SH-SY5Y (cell line): ENCODE measurements around the gene NPR3.

Source experiments
- GATA2 ChIP-seq: IDR thresholded peaks from 2 replicates; pipeline ENCODE4 v1.6.1; 2011; ENCODE audit warnings: mild to moderate bottlenecking, low read depth, low read length
- GATA3 ChIP-seq: IDR thresholded peaks from 2 replicates; pipeline ENCODE4 v1.6.1; 2011; ENCODE audit warnings: low read depth, mild to moderate bottlenecking, low read length, moderate library complexity

Gene NPR3

GRCh38 chr5:32703957-32704356, 7.2 kb upstream of the NPR3 start:
- TF ChIP-seq GATA3 (no peak), GATA2 (no peak)

GRCh38 chr5:32707418-32707997, 3.6 kb upstream of the NPR3 start:
- TF ChIP-seq GATA2 (no peak), GATA3 (no peak)

- TF ChIP-seq GATA2 (no peak), GATA3 (no peak)
Observed at GRCh38 chr5:32708949-32709348, 2.2 kb upstream of the NPR3 start.

DNA sequence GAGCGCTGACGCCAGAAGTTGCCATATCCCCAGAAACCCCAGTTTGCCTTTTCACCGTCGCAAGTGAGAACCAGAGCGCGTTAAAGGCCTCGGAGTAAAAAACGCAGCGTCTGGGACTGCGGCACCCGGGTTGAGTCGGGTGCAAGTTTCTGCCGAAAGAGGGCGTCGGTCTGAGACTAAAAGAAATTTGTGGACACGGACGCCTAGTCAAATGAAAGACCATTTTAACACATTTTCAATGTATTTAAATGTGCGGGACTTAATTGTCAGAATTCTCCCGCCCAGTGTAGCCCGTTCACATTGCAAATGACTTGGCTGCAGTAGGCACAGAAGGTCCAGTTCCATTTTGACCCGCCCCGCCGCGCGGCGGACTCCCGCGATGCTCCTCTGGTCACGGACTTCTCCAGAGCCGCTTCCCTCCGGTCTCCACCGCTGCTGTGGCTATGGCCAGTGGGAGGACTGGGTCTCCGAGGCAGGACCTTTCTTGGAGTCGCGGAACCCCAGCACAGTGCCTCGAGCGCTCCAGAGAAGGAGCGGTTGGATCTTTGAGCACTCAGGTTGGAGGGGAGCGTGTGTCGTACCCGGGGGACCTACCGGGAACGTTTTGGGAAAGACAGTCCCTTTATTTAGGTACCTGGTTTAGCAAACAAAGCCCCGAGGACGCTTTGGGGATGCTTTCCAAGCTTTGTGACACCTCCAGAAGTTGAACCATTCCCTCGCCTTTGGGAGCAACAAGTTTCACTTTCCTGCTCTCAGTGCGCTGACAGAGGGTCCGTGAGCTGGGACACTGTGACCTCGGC, 1.2 kb upstream of the NPR3 start:
- TF ChIP-seq GATA2 (no peak), GATA3 (no peak)

DNA sequence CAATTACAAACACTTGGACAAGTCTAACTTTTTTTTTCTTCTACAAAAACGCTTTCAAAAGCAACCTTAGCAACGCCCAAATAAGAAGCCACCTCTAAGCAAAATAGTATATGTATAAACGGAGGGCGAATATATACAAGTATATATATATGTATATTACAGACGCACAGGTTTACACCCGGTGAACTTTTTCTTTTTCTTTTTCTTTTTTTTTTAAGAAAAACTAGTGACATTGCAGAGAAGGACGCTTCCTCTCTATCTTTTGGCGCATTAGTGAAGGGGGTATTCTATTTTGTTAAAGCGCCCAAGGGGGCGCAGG, 200 bp downstream of the NPR3 start:
- TF ChIP-seq GATA2: no peak
- TF ChIP-seq GATA3: no peak

- no peak for TF ChIP-seq GATA3
- TF ChIP-seq GATA2: no peak
Observed at GRCh38 chr5:32711681-32712480, 760 bp downstream of the NPR3 start.

DNA sequence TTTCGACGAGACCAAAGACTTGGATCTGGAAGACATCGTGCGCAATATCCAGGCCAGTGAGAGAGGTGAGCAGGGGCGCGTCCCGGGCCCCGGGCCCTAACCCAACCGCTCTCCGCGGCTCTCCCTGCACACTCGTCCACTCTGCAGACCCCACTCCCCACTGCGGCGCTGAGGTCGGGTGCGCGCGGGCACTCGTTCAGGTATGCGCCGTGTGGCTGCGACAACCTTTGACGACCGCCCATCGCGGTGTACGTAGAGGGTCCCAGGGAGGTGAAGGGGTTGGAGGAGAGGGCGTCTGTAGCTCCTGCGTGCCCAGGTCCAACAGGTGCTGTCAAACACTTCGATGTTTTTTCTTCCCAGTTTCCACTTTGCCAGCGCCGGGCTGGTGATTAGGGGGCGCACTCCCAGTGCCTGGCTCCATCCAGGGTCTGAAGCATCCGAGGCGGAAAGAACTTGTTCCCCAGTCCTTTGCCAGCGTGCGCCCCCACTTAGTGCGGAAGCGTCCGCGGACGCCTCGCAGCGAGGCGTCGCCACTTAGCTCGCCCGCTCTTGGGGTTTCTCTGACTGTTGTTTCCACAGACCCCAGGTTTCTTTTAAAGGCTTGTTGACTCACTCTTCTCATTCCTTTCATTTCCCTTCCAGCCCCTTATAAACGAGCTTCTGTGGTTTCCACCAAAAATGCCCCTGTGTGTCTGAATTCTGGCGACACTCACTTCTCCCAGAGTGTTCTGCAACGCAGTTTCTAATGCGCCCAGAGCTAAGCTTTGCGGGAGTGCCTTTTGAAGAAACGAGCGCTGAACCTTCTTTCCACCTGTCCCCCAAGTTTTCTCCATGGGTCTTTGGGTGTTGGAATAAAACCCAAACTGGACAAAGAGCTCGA, 1.6 kb downstream of the NPR3 start:
- TF ChIP-seq GATA3: no peak
- no peak for TF ChIP-seq GATA2

DNA sequence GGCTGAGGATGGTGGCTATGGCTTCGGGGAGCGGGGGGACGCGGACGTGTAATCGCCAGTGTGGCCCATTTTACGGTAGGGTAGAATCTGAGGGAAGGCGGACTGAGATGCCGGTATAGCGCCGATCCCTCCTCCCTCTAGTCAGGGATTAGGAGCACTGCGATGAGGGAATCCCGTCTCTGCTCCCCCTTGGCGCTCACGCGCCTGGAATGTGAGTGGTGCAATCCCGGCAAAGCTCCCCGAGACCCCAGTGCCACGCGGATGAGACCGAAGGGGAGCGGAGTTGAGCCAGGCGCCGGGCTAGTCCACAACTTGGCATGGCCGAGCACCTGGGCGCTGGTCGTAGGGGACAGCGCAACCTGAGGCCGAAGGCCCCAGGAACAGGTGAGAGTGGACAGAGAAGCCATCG, 2.2 kb downstream of the NPR3 start:
- no peak for TF ChIP-seq GATA3
- TF ChIP-seq GATA2: no peak

DNA sequence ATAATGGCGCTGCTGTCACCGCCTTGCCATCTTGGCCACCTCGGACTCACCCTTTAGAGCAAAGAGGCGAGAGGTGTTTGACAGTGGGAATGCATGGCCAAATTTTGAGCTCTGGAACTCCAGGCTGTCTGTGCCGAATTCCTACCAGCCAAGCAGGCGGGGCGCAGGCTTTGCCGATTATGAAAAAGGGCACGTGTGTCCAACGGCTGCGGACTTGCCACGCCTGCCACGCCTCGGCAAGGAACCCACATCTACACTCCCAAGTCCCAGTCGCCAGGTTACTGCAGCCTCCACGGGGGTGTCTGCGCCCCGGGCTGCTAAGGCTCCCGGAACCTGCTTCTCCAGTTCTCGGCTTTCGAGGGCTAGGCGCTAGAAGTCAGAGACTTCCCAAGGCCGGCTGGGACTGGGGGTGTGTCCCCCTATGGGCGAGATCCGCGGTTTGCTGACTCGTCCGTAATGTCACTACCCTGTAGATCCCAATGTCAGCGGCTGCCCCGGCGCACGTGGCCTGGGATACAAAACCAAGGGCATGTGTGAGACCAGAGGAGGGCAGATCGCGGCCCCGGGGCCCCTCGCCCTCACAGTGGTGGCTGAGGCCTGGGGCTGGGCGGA, 2.8 kb downstream of the NPR3 start:
- TF ChIP-seq GATA2: no peak
- TF ChIP-seq GATA3: no peak

DNA sequence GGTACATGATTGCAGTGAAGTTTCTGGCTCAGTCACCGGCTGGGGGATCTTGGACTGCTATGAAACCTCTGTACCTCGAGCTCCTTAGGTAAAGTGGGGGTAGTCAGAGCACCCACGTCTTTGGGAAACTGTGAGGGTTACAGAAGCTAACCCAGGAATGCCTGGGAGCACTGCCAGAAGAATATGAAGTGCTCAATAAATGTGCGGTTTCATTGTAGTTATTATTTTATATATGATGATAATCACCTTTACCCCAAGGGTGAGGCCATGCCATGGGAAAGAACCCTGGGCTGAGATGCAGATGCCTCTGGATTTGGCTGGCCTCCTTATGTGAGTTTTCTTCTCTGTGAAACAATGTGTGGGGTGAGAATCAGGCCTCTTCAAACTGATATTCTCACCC, 3.7 kb downstream of the NPR3 start:
- TF ChIP-seq GATA3 (no peak), GATA2 (no peak)

- no peak for TF ChIP-seq GATA2
Observed at GRCh38 chr5:32720300-32720699, 9.2 kb downstream of the NPR3 start.

GRCh38 chr5:32721626-32722025, 10.5 kb downstream of the NPR3 start:
- TF ChIP-seq GATA3 (no peak), GATA2 (no peak)

DNA sequence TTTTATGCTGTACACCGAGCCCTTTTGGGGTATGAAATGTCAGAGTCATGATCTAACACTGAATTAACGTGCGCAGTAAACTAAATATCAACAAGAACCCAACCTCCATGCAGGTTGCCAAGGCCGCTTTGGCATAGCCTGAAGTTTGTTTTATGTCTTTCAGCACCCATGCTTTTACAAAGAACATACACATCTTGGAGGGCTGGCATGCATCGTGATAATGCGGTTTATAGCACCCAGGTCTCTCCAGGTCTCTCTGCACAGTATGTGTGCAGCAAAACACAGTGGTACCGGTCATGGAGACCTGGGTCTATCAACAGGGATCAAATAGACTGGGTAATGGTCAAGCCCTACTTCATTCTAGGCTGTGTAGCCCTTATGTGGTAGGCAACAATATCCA, 11.8 kb downstream of the NPR3 start:
- TF ChIP-seq GATA2: no peak
- no peak for TF ChIP-seq GATA3

- no peak for TF ChIP-seq GATA2
- TF ChIP-seq GATA3: no peak
Observed at GRCh38 chr5:32724526-32724925, 13.4 kb downstream of the NPR3 start.
